GM21360 (cell line): ENCODE data around the gene USP14.

Experiments used
- ATAC-seq: cut with Tn5 transposase; IDR thresholded peaks from one replicate; pipeline ENCODE4 v1.9.1; 2021; ENCODE audit warnings: mild to moderate bottlenecking, moderate library complexity; ENCODE audit not compliant: unreplicated experiment

The USP14 gene

GRCh38 chr18:159037-159652, 788 bp downstream of the USP14 start:
- ATAC-seq, result no peak

GRCh38 chr18:159933-160332, 1.6 kb downstream of the USP14 start:
- ATAC-seq, result no peak

GRCh38 chr18:160831-161570, 2.6 kb downstream of the USP14 start:
- no peak for ATAC-seq

- ATAC-seq, result no peak
Measured at GRCh38 chr18:172361-172760, 14.0 kb downstream of the USP14 start.

GRCh38 chr18:179499-179898, 21.1 kb downstream of the USP14 start:
- no peak for ATAC-seq

- no peak for ATAC-seq
Measured at GRCh38 chr18:181711-182110, 23.4 kb downstream of the USP14 start.

- ATAC-seq, result no peak
Measured at GRCh38 chr18:183769-184168, 25.4 kb downstream of the USP14 start.

GRCh38 chr18:189254-189653, 30.9 kb downstream of the USP14 start:
- no peak for ATAC-seq

- no peak for ATAC-seq
Measured at GRCh38 chr18:191725-192124, 33.4 kb downstream of the USP14 start.

- no peak for ATAC-seq
Measured at GRCh38 chr18:192801-193200, 34.4 kb downstream of the USP14 start.

- ATAC-seq, result no peak
Measured at GRCh38 chr18:195651-196050, 37.3 kb downstream of the USP14 start.

GRCh38 chr18:199214-199613, 40.9 kb downstream of the USP14 start:
- no peak for ATAC-seq

- ATAC-seq, result no peak
Measured at GRCh38 chr18:199768-200167, 41.4 kb downstream of the USP14 start.

GRCh38 chr18:210075-210474, 51.7 kb downstream of the USP14 start:
- ATAC-seq, result no peak

GRCh38 chr18:210733-211132, 52.4 kb downstream of the USP14 start:
- no peak for ATAC-seq

- ATAC-seq, result no peak
Measured at GRCh38 chr18:211582-211981, 53.2 kb downstream of the USP14 start.

- no peak for ATAC-seq
Measured at GRCh38 chr18:212780-213179, 54.4 kb downstream of the USP14 start.

- no peak for ATAC-seq
Measured at GRCh38 chr18:213505-213904, 55.1 kb downstream of the USP14 start.

GRCh38 chr18:213966-214365, 55.6 kb downstream of the USP14 start:
- no peak for ATAC-seq

- ATAC-seq, result no peak
Measured at GRCh38 chr18:215448-216010, 57.2 kb downstream of the USP14 start.

GRCh38 chr18:217532-218336, 59.4 kb downstream of the USP14 start:
- ATAC-seq, result no peak

- no peak for ATAC-seq
Measured at GRCh38 chr18:220708-221107, 62.4 kb downstream of the USP14 start.
